Left ventricle myocardium superior (tissue), 1 donor: ENCODE data around the gene PLA2G4D. TPM values are rescaled to one million over a fixed set of nuclear protein-coding genes. Genes with fewer than 3 reads are reported as not detected.

Source experiments
- ATAC-seq: fragments of 200-7000 bp; cut with Tn5 transposase; one replicate; pipeline ENCODE4 v1.9.1; 2020; ENCODE audit warnings: mild to moderate bottlenecking, moderate library complexity
- DNase-seq: peaks from one replicate; pipeline ENCODE4 v3.0.0-alpha.2; 2020
- intact Hi-C: fragments of 100-400 bp; cut with micrococcal nuclease; formaldehyde crosslinking; loops from one replicate; pipeline ENCODE4 v1.11.0; 2022
- total RNA-seq: library from RNA; stranded (reverse); fragmentation: NEBNext Ultra II Directional; extraction: Animal tissue kit (Norgen Biotek cat#: 25700); gene quantifications from one replicate; pipeline ENCODE4 v1.2.1, GENCODE V29; 2021
- donor health status: DM: no; HTN: yes; CAD: no; lungs with severe emphysema.

Gene PLA2G4D
- total RNA-seq, 1 donor from 2014 or later = not detected

DNA sequence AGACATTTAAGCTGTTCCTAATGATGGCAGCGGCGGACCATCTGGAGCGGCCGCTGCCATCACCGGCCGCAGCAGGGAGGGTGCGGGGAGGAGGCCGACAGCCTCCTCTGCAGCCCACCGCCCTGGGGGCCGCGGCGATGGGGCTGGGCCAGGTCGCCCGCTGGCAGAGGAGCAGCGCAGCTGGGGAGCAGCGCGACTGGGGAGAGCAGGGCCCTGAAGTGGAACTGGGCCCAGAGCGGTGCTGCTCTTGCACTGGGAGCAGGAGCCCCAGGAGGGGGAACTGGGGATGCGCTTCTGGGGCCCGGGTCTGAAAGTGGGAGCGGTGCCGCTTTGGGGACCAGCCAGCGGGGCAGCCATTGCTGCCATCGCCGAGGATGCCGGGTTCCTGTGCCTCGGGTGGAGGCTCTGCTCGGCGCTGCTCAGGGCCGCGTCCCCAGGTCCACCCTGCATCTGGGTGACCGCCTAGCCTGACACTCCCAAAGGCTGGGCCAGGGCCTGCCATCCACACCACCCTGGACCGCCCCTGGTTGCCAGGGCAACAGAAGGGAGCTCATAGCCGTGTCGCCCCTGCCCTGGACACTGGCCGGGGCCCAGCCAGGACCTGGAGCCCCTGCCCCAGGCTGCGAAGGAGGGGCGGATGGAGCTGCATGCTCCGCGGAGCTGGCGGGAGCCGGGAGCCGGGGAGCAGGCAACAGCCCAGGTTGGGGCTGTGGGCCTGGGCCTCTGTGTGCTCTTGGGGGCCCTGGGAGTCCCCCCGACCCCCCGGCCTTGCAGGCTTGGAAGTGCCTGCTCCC, 58.1 kb downstream of the PLA2G4D start:
- no peak for DNase-seq
- intact Hi-C loops = no loop called here
- ATAC-seq = no peak

- intact Hi-C loops = no loop called here
- DNase-seq = no peak
- ATAC-seq = no peak
Measured at GRCh38 chr15:42035435-42035761, 59.0 kb downstream of the PLA2G4D start.

- intact Hi-C loops = no loop called here
Measured at GRCh38 chr15:42034628-42035434, 59.5 kb downstream of the PLA2G4D start.

DNA sequence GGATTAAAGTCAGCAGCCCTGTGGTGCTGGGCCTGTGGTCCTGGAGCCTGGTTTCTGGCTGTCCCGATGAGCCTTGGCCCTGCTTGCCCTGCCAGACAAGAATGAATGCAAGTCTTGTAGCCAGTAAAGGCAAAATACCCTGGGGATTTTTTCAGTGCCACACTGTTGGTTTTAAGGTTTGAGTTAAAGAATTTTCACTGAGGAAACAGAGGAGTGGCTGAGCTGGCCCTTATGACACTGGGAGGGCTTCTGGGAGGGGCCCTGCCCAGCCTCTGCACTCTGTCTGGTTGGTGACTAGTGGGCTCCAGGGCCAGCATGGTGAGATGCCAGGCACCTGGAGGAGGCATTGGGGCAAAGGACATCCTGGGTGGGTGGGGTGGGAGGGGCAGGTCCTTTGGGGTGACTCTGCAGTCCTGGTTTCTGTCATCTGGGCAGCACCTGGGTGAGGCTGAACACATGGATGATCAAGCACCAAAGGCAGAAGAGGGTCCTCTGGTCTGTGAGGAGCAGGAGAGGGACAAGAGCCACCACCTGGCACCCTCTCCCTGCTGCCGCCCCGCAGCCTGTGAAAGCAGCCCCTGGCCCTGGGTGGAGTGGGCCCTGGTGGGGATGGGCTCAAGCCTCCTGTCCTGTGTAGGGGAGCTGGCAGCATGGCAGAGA, 61.0 kb downstream of the PLA2G4D start:
- ATAC-seq = no peak
- intact Hi-C loops = no loop called here
- no peak for DNase-seq

More at GRCh38 chr15:42034628-42035434, 59.5 kb downstream of the PLA2G4D start:
- no peak for ATAC-seq
- DNase-seq = no peak

DNA sequence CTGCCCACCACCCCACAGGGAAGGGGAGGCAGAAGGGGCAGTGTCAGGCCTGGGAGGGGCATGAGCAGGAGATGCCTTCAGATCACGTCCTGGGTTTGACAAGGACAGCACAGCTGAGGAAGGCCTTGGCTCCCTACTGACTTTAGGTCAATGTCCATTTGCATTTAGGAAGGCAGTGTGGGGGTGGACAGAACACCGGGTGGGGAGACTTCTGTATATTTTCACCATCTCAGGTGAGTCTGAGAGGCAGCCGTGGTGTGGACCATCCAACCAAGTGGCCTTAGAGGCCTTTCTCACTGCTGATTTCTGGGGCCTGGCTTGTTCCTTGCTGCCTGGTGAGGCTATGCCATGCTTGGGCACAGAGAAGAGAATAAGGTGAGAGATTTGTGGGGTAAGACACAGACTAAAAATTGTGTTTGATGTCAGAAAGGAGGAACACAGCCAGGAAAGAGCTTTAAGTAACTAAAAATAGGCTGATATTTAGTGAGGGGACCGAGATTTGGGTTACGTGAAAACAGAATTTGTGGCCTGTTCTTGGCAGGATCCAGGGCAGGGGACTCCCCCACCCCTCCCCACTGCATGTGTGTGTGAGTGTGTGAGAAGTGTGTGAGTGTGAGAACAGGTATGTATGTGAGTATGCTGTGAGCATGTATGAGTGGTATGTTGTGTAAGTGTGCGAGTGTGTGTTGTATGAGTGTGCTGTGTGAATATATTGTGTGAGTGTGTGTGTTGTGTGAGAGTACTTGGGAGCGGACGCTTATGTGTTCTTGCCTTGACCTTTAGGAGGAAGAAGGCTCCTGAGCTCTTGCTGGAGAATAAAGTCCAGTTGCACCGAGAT, 61.8 kb downstream of the PLA2G4D start:
- DNase-seq = no peak
- intact Hi-C loops = no loop called here

DNA sequence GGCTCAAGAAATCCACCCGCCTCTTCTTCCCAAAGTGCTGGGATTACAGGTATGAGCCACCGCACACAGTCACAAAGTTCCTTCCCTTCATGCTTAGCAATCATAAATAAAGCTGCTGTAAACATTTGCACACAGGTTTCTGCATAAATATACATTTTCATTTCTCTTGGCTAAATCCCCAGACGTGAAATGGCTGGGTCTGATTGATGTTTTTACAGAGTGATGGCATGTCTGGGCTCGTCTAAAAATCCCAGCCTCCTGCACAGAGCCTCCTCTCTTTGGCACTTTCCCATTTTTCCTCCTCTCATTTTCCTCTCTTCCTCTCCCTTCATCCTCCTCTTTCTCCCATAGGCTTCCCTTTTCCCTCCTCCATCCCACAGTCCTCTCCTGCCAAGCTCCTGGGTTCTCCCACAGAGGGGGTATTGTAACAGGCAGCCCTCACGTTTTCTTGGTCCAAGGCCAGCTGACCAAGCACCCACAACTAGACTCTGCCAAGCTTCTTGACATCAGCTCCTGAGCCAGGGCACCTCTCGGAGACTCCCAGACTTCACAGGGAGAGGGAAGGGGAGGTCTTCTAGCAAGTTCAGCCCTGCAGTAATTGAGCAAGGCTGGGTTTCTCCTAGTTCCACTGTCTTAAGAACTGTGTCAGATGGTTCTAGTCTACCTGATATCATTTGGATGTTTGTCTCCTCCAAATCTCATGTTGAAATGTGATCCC, 63.0 kb downstream of the PLA2G4D start:
- DNase-seq = no peak
- intact Hi-C loops = no loop called here
- no peak for ATAC-seq

More for the DNA sequence above, 61.8 kb downstream of the PLA2G4D start:
- ATAC-seq = peak; percentile 20

DNA sequence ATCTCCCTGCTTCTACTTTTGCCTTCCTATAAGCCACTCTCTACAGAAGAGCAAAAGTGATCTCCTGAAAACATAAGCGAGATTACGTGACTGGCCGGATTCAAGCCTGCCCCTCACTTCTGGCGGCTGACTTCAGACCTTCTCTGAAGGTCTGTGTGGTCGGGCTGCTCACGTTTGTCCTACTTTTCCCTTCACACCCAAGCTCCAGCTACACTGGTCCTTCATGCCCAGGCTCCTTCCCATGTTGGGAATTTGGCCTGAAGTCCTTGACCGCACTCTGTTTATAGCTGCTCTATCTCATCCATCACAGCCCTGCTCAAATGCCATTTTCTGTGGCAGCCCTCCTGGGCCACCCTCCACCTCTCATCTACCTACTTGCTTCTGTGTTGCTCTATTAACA, 66.8 kb downstream of the PLA2G4D start:
- DNase-seq (no peak), ATAC-seq (peak; percentile 46)
- intact Hi-C loops = no loop called here

DNA sequence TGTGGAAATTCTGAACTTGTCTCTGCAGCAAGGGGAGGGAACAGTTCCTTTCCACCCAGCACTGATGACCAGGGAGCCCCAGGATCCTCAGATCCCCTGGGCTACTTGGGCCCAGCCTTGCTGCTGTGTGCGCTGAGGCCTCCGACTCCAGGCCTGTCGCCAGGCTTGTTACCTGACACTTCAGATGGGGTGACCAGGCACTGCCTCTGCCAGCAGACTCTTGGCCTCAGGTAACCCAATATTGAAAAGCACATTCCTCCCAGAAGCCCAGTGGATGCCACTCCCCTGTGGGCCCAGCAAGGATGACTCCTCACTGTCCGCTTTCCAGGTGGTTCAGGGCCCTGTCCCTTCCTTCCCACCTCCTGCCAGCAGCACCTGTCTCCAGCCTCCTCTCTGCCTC, 70.1 kb downstream of the PLA2G4D start:
- DNase-seq (no peak), ATAC-seq (no peak)
- intact Hi-C loops = no loop called here

GRCh38 chr15:42021593-42021992, 72.8 kb downstream of the PLA2G4D start:
- intact Hi-C loops = no loop called here
- no peak for ATAC-seq
- DNase-seq = no peak

DNA sequence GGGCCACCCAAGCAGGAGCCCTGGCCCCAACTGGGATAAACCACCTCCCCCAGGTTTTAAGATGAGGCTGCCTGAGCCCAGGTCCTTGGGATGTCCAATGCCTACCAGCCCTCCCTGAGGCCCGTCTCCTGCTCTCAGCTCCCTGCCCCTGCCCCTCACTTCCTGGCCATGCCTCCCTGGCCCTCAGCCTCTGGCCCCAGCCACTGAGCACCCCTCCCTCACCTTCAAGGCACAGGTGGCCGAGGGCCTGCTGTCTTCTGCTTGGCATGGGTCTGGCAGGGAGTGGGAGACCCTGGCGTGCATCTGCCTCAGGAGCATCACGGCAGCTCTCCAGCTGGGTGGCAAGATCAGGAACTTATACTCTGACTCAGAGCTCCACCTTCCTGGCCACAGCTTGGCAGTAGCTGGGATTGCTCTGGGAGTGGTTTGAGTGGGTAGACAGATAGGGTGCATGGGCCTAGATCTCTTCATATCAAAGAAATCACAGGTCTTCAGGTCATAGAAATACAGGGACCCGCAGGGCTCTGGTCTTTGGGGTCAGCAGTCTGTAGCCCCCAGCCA, 73.6 kb downstream of the PLA2G4D start, which contains the start of gene PLA2G4E:
PLA2G4E (minus strand) TSS at position 330 of the 561 bp plus-strand sequence; CDS start at position 318, 12 bp downstream.
- intact Hi-C loops = no loop called here
- DNase-seq (no peak), ATAC-seq (no peak)

GRCh38 chr15:42018306-42019224, 75.8 kb downstream of the PLA2G4D start:
- ATAC-seq (peak; percentile 94), DNase-seq (peak; percentile 80)
- intact Hi-C loops = no loop called here

Other genes with a start within 250 kb of the PLA2G4D start
- gene SPTBN5, start 200.5 kb downstream of the PLA2G4D start, total RNA-seq = 3.6 TPM
- 53.5 TPM for gene EHD4, start 122.0 kb downstream of the PLA2G4D start, total RNA-seq
- not detected for gene PLA2G4E, start 73.5 kb downstream of the PLA2G4D start, total RNA-seq
- gene PLA2G4F, start 62.1 kb upstream of the PLA2G4D start, total RNA-seq = 5.2 TPM
- 45.3 TPM for gene VPS39, start 113.7 kb upstream of the PLA2G4D start, total RNA-seq
- gene GANC, start 178.6 kb upstream of the PLA2G4D start, total RNA-seq = 16.4 TPM
- gene TMEM87A, start 178.9 kb upstream of the PLA2G4D start, total RNA-seq = 16.4 TPM